GM12878 (cell line): Measurements from ENCODE around the gene RSPO4. TPM values are rescaled to one million over a fixed set of nuclear protein-coding genes. Genes with fewer than 3 reads are reported as not detected.

Source experiments
- FOS ChIP-seq: IDR thresholded peaks from 3 replicates; pipeline ENCODE4 v1.6.1; 2011; ENCODE audit warnings: borderline replicate concordance; ENCODE audit not compliant: insufficient read length; ENCODE audit errors: extremely low read depth
- KLF5 ChIP-seq: fragments of 450-650 bp; IDR thresholded peaks from 2 replicates; pipeline ENCODE4 v1.6.1; 2014; ENCODE audit warnings: mild to moderate bottlenecking; ENCODE audit not compliant: partially characterized antibody
- MYB ChIP-seq: fragments of 150-350 bp; IDR thresholded peaks from 2 replicates; pipeline ENCODE4 v1.6.1; 2014; ENCODE audit warnings: mild to moderate bottlenecking, low read depth, low read length, borderline replicate concordance
- MYC ChIP-seq: IDR thresholded peaks from 2 replicates; pipeline ENCODE4 v1.6.1; 2011; ENCODE audit warnings: mild to moderate bottlenecking, low read length, moderate library complexity, inconsistent platforms; ENCODE audit not compliant: insufficient read depth, insufficient replicate concordance, insufficient read length, severe bottlenecking
- NFXL1 ChIP-seq: fragments of 450-650 bp; IDR thresholded peaks from 2 replicates; pipeline ENCODE4 v1.6.1; 2017; ENCODE audit warnings: antibody characterized with exemption, mild to moderate bottlenecking, borderline replicate concordance
- PAX5 ChIP-seq: IDR thresholded peaks from 2 replicates; pipeline ENCODE4 v1.6.1; 2011; ENCODE audit warnings: low read depth, low read length, borderline replicate concordance
- POU2F2 ChIP-seq: IDR thresholded peaks from 3 replicates; pipeline ENCODE4 v1.6.1; 2011; ENCODE audit warnings: low read depth, mild to moderate bottlenecking, low read length, borderline replicate concordance
- RAD21 ChIP-seq: IDR thresholded peaks from 2 replicates; pipeline ENCODE4 v1.6.1; 2011; ENCODE audit warnings: mild to moderate bottlenecking, low read depth, low read length, moderate library complexity; ENCODE audit not compliant: insufficient read depth
- RB1 ChIP-seq: fragments of 450-650 bp; formaldehyde crosslinking; IDR thresholded peaks from 2 replicates; pipeline ENCODE4 v1.6.1; 2017; ENCODE audit warnings: mild to moderate bottlenecking, borderline replicate concordance
- SMC3 ChIP-seq: IDR thresholded peaks from 2 replicates; pipeline ENCODE4 v1.6.1; 2011; ENCODE audit warnings: low read length, improper control_type of control experiment, borderline replicate concordance
- SUZ12 ChIP-seq: fragments of 200-600 bp; sonication (generic); IDR thresholded peaks from one replicate; pipeline ENCODE4 v1.6.1; 2018; ENCODE audit warnings: antibody characterized with exemption, mild to moderate bottlenecking; ENCODE audit not compliant: unreplicated experiment
- TCF12 ChIP-seq: IDR thresholded peaks from 2 replicates; pipeline ENCODE4 v1.6.1; 2011; ENCODE audit warnings: low read depth, mild to moderate bottlenecking, low read length
- YY1 ChIP-seq: IDR thresholded peaks from 2 replicates; pipeline ENCODE4 v1.6.1; 2011; ENCODE audit warnings: low read depth, mild to moderate bottlenecking, low read length
- ZBED1 ChIP-seq: IDR thresholded peaks from 2 replicates; pipeline ENCODE4 v1.6.1; 2016; ENCODE audit warnings: borderline replicate concordance
- ZNF274 ChIP-seq: IDR thresholded peaks from one replicate; pipeline ENCODE4 v1.8.0; 2011; ENCODE audit not compliant: insufficient read length, insufficient read depth
- polyA plus RNA-seq, 11 experiments: library from polyadenylated mRNA; depleted of rRNA in 4 of 11; unstranded in 6 of 11; stranded (reverse) in 5 of 11; fragments of >200 nt; fragmentation: Nextera tagmentation in 4 of 11; fragmentation: Illumina TruSeq in 1 of 11; extraction: Ambion mirVana in 4 of 11; extraction: Trizol in 1 of 11; gene quantifications; 1 replicate in 1 of 11; 2 replicates in 10 of 11; pipeline versions ENCODE4 v1.2.1 to v1.2.3, GENCODE V29; 2011 to 2016; ENCODE audit warnings: inconsistent platforms in 2 of 11, missing spikeins in 2 of 11, low read depth in 1 of 11
- total RNA-seq, 4 experiments: library from RNA; depleted of rRNA in 3 of 4; stranded (reverse); fragments of >200 nt in 3 of 4; fragmentation: Illumina TruSeq in 1 of 4; extraction: Trizol in 1 of 4; gene quantifications; 2 replicates each; pipeline versions ENCODE4 v1.2.1 to v1.2.3, GENCODE V29; 2013 to 2021
- TF ChIP-seq, protein P1 (sequence below): fragments of 450-650 bp; formaldehyde crosslinking; IDR thresholded peaks from 2 replicates; pipeline ENCODE4 v1.4.0; 2020; ENCODE audit warnings: mild to moderate bottlenecking, moderate library complexity
- TF ChIP-seq, protein P2 (sequence below): fragments of 450-650 bp; IDR thresholded peaks from 2 replicates; pipeline ENCODE4 v1.6.1; 2017; ENCODE audit warnings: antibody characterized with exemption, mild to moderate bottlenecking, moderate library complexity
- TF ChIP-seq, protein P3 (sequence below): fragments of 450-650 bp; IDR thresholded peaks from 2 replicates; pipeline ENCODE4 v1.6.1; 2016; ENCODE audit warnings: mild to moderate bottlenecking

Gene RSPO4
- total and polyA plus RNA-seq, 10 of the 15 experiments (the other 5 are each of a cell fraction or from before 2014, with no cell fraction given), result 0.06 TPM; not detected in 9

DNA sequence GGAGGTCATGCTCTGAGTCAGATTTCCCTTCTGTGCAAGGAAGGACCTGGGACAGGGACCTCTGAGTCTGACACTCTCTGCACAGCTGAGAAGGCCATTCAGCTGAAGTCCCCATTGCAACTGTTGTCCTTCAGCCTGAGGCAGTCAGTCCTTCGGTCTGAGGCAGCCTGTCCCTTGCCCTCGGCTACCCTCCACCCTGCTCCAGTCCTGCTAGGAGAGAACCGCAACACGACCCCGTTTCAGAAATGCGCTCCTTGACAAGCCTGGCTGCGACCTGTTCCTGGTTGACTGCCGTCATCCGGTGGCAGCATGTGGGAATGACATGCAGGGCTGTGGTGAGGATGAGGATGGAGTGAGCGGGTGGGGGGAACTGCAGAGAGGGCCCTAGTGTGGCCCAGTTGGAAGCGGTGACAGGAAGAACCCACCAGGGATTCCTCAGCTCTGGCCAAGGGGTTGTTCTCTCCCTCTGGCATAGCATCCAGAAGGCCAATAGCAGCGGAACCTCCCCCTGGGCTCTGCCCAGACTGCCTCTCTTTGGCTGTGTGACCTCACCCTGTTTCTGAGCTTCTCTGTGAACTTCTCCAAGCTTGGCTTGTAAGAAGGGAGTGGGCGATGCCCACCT lies 45.7 kb downstream of the RSPO4 start (continued):
- TF ChIP-seq, protein P1, sequence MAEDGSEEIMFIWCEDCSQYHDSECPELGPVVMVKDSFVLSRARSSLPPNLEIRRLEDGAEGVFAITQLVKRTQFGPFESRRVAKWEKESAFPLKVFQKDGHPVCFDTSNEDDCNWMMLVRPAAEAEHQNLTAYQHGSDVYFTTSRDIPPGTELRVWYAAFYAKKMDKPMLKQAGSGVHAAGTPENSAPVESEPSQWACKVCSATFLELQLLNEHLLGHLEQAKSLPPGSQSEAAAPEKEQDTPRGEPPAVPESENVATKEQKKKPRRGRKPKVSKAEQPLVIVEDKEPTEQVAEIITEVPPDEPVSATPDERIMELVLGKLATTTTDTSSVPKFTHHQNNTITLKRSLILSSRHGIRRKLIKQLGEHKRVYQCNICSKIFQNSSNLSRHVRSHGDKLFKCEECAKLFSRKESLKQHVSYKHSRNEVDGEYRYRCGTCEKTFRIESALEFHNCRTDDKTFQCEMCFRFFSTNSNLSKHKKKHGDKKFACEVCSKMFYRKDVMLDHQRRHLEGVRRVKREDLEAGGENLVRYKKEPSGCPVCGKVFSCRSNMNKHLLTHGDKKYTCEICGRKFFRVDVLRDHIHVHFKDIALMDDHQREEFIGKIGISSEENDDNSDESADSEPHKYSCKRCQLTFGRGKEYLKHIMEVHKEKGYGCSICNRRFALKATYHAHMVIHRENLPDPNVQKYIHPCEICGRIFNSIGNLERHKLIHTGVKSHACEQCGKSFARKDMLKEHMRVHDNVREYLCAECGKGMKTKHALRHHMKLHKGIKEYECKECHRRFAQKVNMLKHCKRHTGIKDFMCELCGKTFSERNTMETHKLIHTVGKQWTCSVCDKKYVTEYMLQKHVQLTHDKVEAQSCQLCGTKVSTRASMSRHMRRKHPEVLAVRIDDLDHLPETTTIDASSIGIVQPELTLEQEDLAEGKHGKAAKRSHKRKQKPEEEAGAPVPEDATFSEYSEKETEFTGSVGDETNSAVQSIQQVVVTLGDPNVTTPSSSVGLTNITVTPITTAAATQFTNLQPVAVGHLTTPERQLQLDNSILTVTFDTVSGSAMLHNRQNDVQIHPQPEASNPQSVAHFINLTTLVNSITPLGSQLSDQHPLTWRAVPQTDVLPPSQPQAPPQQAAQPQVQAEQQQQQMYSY (CRISPR knock-in tag), result no peak
- TF ChIP-seq NFXL1 (no peak), ZBED1 (no peak), RB1 (peak; percentile 51; the same call in 1 of the 2 replicates), POU2F2 (peak; percentile 67; the same call in 1 of the 3 replicates), YY1 (peak; percentile 63; the same call in 1 of the 2 replicates), ZNF274 (no peak), TCF12 (no peak), RAD21 (peak; percentile 100), KLF5 (no peak), SUZ12 (no peak), MYC (no peak), MYB (no peak), FOS (no peak), SMC3 (peak; percentile 100), PAX5 (no peak)
- TF ChIP-seq, protein P2, sequence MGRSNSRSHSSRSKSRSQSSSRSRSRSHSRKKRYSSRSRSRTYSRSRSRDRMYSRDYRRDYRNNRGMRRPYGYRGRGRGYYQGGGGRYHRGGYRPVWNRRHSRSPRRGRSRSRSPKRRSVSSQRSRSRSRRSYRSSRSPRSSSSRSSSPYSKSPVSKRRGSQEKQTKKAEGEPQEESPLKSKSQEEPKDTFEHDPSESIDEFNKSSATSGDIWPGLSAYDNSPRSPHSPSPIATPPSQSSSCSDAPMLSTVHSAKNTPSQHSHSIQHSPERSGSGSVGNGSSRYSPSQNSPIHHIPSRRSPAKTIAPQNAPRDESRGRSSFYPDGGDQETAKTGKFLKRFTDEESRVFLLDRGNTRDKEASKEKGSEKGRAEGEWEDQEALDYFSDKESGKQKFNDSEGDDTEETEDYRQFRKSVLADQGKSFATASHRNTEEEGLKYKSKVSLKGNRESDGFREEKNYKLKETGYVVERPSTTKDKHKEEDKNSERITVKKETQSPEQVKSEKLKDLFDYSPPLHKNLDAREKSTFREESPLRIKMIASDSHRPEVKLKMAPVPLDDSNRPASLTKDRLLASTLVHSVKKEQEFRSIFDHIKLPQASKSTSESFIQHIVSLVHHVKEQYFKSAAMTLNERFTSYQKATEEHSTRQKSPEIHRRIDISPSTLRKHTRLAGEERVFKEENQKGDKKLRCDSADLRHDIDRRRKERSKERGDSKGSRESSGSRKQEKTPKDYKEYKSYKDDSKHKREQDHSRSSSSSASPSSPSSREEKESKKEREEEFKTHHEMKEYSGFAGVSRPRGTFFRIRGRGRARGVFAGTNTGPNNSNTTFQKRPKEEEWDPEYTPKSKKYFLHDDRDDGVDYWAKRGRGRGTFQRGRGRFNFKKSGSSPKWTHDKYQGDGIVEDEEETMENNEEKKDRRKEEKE, result no peak
- TF ChIP-seq, protein P3, sequence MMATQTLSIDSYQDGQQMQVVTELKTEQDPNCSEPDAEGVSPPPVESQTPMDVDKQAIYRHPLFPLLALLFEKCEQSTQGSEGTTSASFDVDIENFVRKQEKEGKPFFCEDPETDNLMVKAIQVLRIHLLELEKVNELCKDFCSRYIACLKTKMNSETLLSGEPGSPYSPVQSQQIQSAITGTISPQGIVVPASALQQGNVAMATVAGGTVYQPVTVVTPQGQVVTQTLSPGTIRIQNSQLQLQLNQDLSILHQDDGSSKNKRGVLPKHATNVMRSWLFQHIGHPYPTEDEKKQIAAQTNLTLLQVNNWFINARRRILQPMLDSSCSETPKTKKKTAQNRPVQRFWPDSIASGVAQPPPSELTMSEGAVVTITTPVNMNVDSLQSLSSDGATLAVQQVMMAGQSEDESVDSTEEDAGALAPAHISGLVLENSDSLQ, result no peak
